Thoracic aorta (tissue), 2 donors: Measurements from ENCODE around the gene AIDA. TPM values are rescaled to one million over a fixed set of nuclear protein-coding genes. Genes with fewer than 3 reads are reported as not detected.
A peak's percentile ranks its signal among the peaks of the same experiment; 100 is the strongest.

Source experiments
- ATAC-seq: fragments of 150-250 bp; one replicate; pipeline ENCODE4 v1.8.0; 2017; ENCODE audit warnings: low read depth; ENCODE audit not compliant: insufficient number of reproducible peaks, low FRiP score
- DNase-seq: peaks from one replicate; pipeline ENCODE4 v3.0.0-alpha.2; 2020; ENCODE audit warnings: low spot score
- H3K27ac ChIP-seq, 2 donors: fragments of 200-600 bp; sonication (generic); 1 replicate in 1 of 2; 2 replicates in 1 of 2; pipeline ENCODE4 v1.5.1; 2016; ENCODE audit warnings: mild to moderate bottlenecking in 2 of 2, moderate library complexity in 2 of 2
- H3K27me3 ChIP-seq: fragments of 200-600 bp; sonication (generic); replicated peaks from 2 replicates; pipeline ENCODE4 v1.6.0; 2016; ENCODE audit warnings: mild to moderate bottlenecking; ENCODE audit not compliant: insufficient read depth
- H3K36me3 ChIP-seq: fragments of 200-600 bp; sonication (generic); one replicate; pipeline ENCODE4 v1.5.1; 2016
- H3K4me1 ChIP-seq, 2 donors: fragments of 200-600 bp; sonication (generic); 1 replicate in 1 of 2; 2 replicates in 1 of 2; pipeline versions ENCODE4 v1.5.1 to v1.6.0; 2016; ENCODE audit warnings: low read depth in 2 of 2, mild to moderate bottlenecking in 1 of 2; ENCODE audit not compliant: control insufficient read depth in 1 of 2
- H3K4me3 ChIP-seq: fragments of 200-600 bp; sonication (generic); 2 replicates; pipeline ENCODE4 v1.5.1; 2016; ENCODE audit warnings: mild to moderate bottlenecking
- H3K9me3 ChIP-seq: fragments of 200-600 bp; sonication (generic); 2 replicates; pipeline ENCODE4 v1.5.1; 2016
- total RNA-seq, 2 donors: library from RNA; depleted of rRNA; stranded (reverse); fragments of >200 nt; gene quantifications; one replicate each; pipeline versions ENCODE4 v1.1.0 to v1.2.3, GENCODE V29; 2016
- TF ChIP-seq, protein P1 (sequence below): fragments of 200-600 bp; sonication (generic); IDR thresholded peaks from one replicate; pipeline ENCODE4 v1.5.1; 2019; ENCODE audit warnings: antibody characterized with exemption

The AIDA gene
- total RNA-seq, 2 donors from 2014 or later, result 59.2 to 61.7 TPM

- peaks cover 20% of the 10 kb centered on the region for H3K36me3 ChIP-seq
- no peaks in the 10 kb centered on the region for H3K9me3 ChIP-seq
- TF ChIP-seq, protein P1, sequence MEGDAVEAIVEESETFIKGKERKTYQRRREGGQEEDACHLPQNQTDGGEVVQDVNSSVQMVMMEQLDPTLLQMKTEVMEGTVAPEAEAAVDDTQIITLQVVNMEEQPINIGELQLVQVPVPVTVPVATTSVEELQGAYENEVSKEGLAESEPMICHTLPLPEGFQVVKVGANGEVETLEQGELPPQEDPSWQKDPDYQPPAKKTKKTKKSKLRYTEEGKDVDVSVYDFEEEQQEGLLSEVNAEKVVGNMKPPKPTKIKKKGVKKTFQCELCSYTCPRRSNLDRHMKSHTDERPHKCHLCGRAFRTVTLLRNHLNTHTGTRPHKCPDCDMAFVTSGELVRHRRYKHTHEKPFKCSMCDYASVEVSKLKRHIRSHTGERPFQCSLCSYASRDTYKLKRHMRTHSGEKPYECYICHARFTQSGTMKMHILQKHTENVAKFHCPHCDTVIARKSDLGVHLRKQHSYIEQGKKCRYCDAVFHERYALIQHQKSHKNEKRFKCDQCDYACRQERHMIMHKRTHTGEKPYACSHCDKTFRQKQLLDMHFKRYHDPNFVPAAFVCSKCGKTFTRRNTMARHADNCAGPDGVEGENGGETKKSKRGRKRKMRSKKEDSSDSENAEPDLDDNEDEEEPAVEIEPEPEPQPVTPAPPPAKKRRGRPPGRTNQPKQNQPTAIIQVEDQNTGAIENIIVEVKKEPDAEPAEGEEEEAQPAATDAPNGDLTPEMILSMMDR, result peak; percentile 92
- peaks cover 4 to 10% of the 10 kb centered on the region in 2 donors for H3K4me1 ChIP-seq
- no peak overlapping the region for H3K27ac ChIP-seq
- ATAC-seq (peak; percentile 88), DNase-seq (no peak)
- H3K27me3 ChIP-seq, result no peaks in the 10 kb centered on the region
- no peak overlapping the region for H3K4me3 ChIP-seq
These were observed 77.9 kb downstream of the AIDA start for GRCh38 chr1:222634180-222635013.

- Histone ChIP-seq H3K27me3 (no peaks in the 10 kb centered on the region), H3K9me3 (no peaks in the 10 kb centered on the region), H3K27ac (no peak overlapping the region), H3K4me1 (peaks cover 4 to 11% of the 10 kb centered on the region in 2 donors), H3K36me3 (peaks cover 20% of the 10 kb centered on the region), H3K4me3 (no peak overlapping the region)
- no peak for DNase-seq
- TF ChIP-seq, protein P1, result no peak
- no peak for ATAC-seq
These were observed 79.5 kb downstream of the AIDA start for GRCh38 chr1:222632749-222633148.

DNA sequence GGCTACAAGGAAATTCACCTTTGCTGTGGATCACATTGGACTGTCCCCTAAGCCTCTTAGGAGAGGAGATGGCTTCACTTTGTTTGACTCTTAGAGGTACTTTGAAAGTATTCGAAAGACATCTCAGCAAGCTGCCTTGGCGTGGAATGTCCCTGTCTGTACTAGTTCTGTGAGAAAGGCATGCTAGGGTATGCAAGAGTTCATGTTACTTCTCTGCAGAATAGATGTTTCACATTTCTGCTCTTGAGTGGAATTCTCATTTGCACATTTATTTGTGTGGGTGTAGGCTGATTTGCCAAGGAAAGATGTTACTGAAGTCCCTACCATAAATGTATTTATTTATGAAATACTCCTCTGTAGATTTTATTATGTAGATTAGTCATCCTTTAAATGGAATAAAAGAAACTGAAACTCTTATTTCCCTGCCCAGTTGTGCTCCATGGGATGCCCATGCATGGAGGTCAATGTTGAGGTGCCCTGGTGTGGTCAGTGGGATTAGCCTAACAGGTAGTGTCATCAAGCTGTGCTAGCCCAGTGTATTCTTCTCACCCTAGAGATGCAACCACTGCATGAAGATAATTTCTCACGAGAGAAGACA lies 80.6 kb downstream of the AIDA start:
- H3K9me3 ChIP-seq, result no peaks in the 10 kb centered on the region
- TF ChIP-seq, protein P1, result no peak
- H3K36me3 ChIP-seq, result peaks cover 20% of the 10 kb centered on the region
- H3K4me3 ChIP-seq, result no peak overlapping the region
- DNase-seq (no peak), ATAC-seq (no peak)
- H3K27ac ChIP-seq, result no peak overlapping the region
- no peaks in the 10 kb centered on the region for H3K27me3 ChIP-seq
- H3K4me1 ChIP-seq, result peaks cover 4 to 15% of the 10 kb centered on the region in 2 donors

DNA sequence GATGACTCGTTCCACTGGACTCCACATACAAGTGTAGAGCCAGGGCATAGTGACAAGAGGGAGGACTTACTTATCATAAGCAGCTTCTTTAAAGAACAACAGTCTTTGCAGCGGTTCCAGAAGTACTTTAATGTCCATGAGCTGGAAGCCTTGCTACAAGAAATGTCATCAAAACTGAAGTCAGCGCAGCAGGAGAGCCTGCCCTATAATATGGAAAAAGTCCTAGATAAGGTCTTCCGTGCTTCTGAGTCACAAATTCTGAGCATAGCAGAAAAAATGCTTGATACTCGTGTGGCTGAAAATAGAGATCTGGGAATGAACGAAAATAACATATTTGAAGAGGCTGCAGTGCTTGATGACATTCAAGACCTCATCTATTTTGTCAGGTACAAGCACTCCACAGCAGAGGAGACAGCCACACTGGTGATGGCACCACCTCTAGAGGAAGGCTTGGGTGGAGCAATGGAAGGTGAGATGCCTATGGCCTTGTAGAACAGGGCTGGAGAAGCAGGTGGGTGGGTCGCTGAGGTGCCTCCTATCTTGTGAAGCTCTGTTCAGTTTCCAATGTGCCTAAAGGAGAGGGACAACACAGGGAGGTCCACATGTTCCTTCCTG lies 82.3 kb downstream of the AIDA start:
- Histone ChIP-seq H3K4me3 (no peak overlapping the region), H3K27me3 (no peaks in the 10 kb centered on the region), H3K4me1 (peaks cover 4 to 17% of the 10 kb centered on the region in 2 donors), H3K36me3 (peaks cover 20% of the 10 kb centered on the region), H3K9me3 (no peaks in the 10 kb centered on the region), H3K27ac (peak overlapping the region in 1 of 2 donors; percentile 40)
- no peak for ATAC-seq
- TF ChIP-seq, protein P1, result no peak
- no peak for DNase-seq

DNA sequence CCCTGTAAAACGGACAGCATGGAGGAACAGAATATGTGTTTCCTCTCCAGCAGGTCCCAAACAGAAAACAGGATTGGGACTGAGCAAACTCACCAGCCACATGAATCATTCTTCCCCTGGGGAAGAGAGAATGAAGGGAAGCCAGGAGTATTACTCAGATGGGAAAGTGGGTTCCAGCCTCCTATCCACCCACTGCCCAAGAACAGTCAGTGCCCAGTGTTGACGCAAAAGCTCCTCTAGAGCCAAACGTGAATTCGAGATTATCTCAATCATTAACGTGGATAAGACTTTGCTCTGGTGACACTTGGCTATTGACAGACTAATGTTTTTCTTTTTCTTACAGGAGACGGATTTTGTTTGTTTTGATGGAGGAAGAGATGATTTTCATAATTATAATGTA lies 85.1 kb downstream of the AIDA start:
- DNase-seq, result peak; percentile 14
- H3K27ac ChIP-seq, result peak overlapping the region; percentile 69 to 72

More for the DNA sequence above, 85.1 kb downstream of the AIDA start:
- H3K27me3 ChIP-seq, result no peaks in the 10 kb centered on the region
- H3K4me1 ChIP-seq, result peaks cover 4 to 17% of the 10 kb centered on the region in 2 donors
- ATAC-seq, result peak; percentile 83
- TF ChIP-seq, protein P1, result no peak
- no peak overlapping the region for H3K4me3 ChIP-seq
- no peaks in the 10 kb centered on the region for H3K9me3 ChIP-seq
- peaks cover 3% of the 10 kb centered on the region for H3K36me3 ChIP-seq
